Measurements from ENCODE around the gene WNT5B. TPM values are rescaled to one million over a fixed set of nuclear protein-coding genes. Genes with fewer than 3 reads are reported as not detected.
"Not testable (repeated sequence)": the region's sequence is repeated elsewhere in the genome, so short reads cannot be mapped to it uniquely, and the experiment has no call there.

The WNT5B gene
- total and polyA plus RNA-seq, 2 of the 4 experiments (the other 2 are of a cell fraction), result 83.7 to 102 TPM

- H4K20me1 ChIP-seq (ENCODE audit: insufficient read depth, low read length), result peaks cover 19% of the 10 kb centered on the region
- in situ Hi-C loops (cut with MboI; ENCODE audit: low sequenced_read_pairs) (loop anchor here (25.0 kb wide), 1 partner anchor 686 kb away; no protein-coding TSS in a partner anchor), dilution Hi-C loops (cut with HindIII; ENCODE audit: low sequenced_read_pairs, unreplicated experiment) (no loop called here), intact Hi-C loops (cut with micrococcal nuclease) (no loop called here)
- H2BK120ac ChIP-seq (ENCODE audit: low read depth, low read length), result no peak overlapping the region
- TF ChIP-seq RAD21 (IDR thresholded peaks at IDR 0.05; ENCODE audit: low read length) (no peak), ELK1 (IDR thresholded peaks at IDR 0.05; ENCODE audit: borderline replicate concordance, low read depth, low read length) (no peak), RFX5 (IDR thresholded peaks at IDR 0.05; ENCODE audit: low read depth, low read length) (no peak)
- H4K8ac ChIP-seq (ENCODE audit: low read depth in 2 of 2, low read length in 2 of 2), result no peak overlapping the region
- H3K4me1 ChIP-seq (ENCODE audit: control insufficient read depth, insufficient read depth, low read length), result peaks cover 2% of the 10 kb centered on the region; the same call in 1 of the 2 replicates
- peaks cover 20 to 63% of the 10 kb centered on the region in 2 experiments for H3K79me1 ChIP-seq (ENCODE audit: low read depth in 1 of 2, low read length in 2 of 2)
- H3K9ac ChIP-seq (ENCODE audit: low read depth, low read length), result no peak overlapping the region
- H4K5ac ChIP-seq (ENCODE audit: low read depth, low read length), result no peak overlapping the region
- CTCF ChIA-PET, result interaction anchor here (1.4 kb wide), 1 partner anchor 15 kb away, joined by 4 read pairs; no protein-coding TSS in a partner anchor
- WGBS, 2 experiments (ENCODE audit: extremely low coverage in 2 of 2, insufficient read length in 1 of 2), result no CpG with 5 or more reads among the region's 3 CpGs
- H3K27ac ChIP-seq (ENCODE audit: insufficient read depth, low read length), result no peak overlapping the region
- no peak overlapping the region for H2AK5ac ChIP-seq (ENCODE audit: low read depth, low read length)
- no peaks in the 10 kb centered on the region for H3K27me3 ChIP-seq (ENCODE audit: control insufficient read depth, insufficient read depth, low read length)
- H3K9me1 ChIP-seq (ENCODE audit: insufficient read depth, low read length), result peaks cover 3% of the 10 kb centered on the region; the same call in 1 of the 2 replicates
- no peak for ATAC-seq (ENCODE audit: low read depth)
- DNase-seq, result no peak
- no peak overlapping the region for H2BK20ac ChIP-seq (ENCODE audit: low read depth, low read length)
- no peak overlapping the region for H4K91ac ChIP-seq (ENCODE audit: insufficient read depth, low read depth, low read length)
- H2AFZ ChIP-seq (replicated peaks; ENCODE audit: low read length, poor library complexity), result no peak overlapping the region
- H2AK9ac ChIP-seq (replicated peaks; ENCODE audit: low read depth, low read length, poor library complexity), result no peak overlapping the region
- H2BK15ac ChIP-seq (ENCODE audit: low read depth, low read length), result no peak overlapping the region
- no peak overlapping the region for H3K4me3 ChIP-seq (ENCODE audit: insufficient read depth, low read depth, low read length)
- no peak overlapping the region for H3K23ac ChIP-seq (ENCODE audit: low read depth, low read length)
- no peak overlapping the region for H3K4ac ChIP-seq (ENCODE audit: low read depth, low read length)
- H2BK5ac ChIP-seq (ENCODE audit: low read depth, low read length, poor library complexity, severe bottlenecking), result no peak overlapping the region
- no peaks in the 10 kb centered on the region for H3K9me3 ChIP-seq (ENCODE audit: control insufficient read depth, insufficient read depth, low read length)
- H3K14ac ChIP-seq (replicated peaks; ENCODE audit: low read depth, low read length), result no peak overlapping the region
- no peaks in the 10 kb centered on the region for H3K36me3 ChIP-seq (ENCODE audit: control insufficient read depth, insufficient read depth, low read length)
- no peak overlapping the region for H3K4me2 ChIP-seq (ENCODE audit: low read depth, low read length)
- POLR2A ChIA-PET (ENCODE audit: unreplicated experiment), result no interaction called here
- BruUV-seq (replicated peaks), result no TSS peak
- H3K56ac ChIP-seq (ENCODE audit: extremely low read depth, insufficient read depth, low read length), result no peak overlapping the region
- H3K18ac ChIP-seq (ENCODE audit: low read depth, low read length), result no peak overlapping the region
These were observed 30.3 kb upstream of the WNT5B start for GRCh38 chr12:1598757-1599156.

GRCh38 chr12:1602706-1603105, 26.3 kb upstream of the WNT5B start:
- DNase-seq; H3K56ac ChIP-seq (ENCODE audit: extremely low read depth, insufficient read depth, low read length); H3K9me3 ChIP-seq (ENCODE audit: control insufficient read depth, insufficient read depth, low read length); in situ Hi-C loops (cut with MboI; ENCODE audit: low sequenced_read_pairs); H3K9ac ChIP-seq (ENCODE audit: low read depth, low read length); H3K36me3 ChIP-seq (ENCODE audit: control insufficient read depth, insufficient read depth, low read length); dilution Hi-C loops (cut with HindIII; ENCODE audit: low sequenced_read_pairs, unreplicated experiment); H3K14ac ChIP-seq (replicated peaks; ENCODE audit: low read depth, low read length); ATAC-seq (ENCODE audit: low read depth); H3K9me1 ChIP-seq (ENCODE audit: insufficient read depth, low read length); H4K8ac ChIP-seq (ENCODE audit: low read depth in 2 of 2, low read length in 2 of 2); H2BK5ac ChIP-seq (ENCODE audit: low read depth, low read length, poor library complexity, severe bottlenecking); H3K18ac ChIP-seq (ENCODE audit: low read depth, low read length); H3K23ac ChIP-seq (ENCODE audit: low read depth, low read length); H2BK120ac ChIP-seq (ENCODE audit: low read depth, low read length); H2BK20ac ChIP-seq (ENCODE audit: low read depth, low read length); H2AK5ac ChIP-seq (ENCODE audit: low read depth, low read length); H3K27me3 ChIP-seq (ENCODE audit: control insufficient read depth, insufficient read depth, low read length); H2AK9ac ChIP-seq (replicated peaks; ENCODE audit: low read depth, low read length, poor library complexity); H2BK15ac ChIP-seq (ENCODE audit: low read depth, low read length); H4K5ac ChIP-seq (ENCODE audit: low read depth, low read length); H3K4me1 ChIP-seq (ENCODE audit: control insufficient read depth, insufficient read depth, low read length); BruUV-seq (replicated peaks); H2AFZ ChIP-seq (replicated peaks; ENCODE audit: low read length, poor library complexity); H3K4me3 ChIP-seq (ENCODE audit: insufficient read depth, low read depth, low read length); H4K91ac ChIP-seq (ENCODE audit: insufficient read depth, low read depth, low read length); H3K4me2 ChIP-seq (ENCODE audit: low read depth, low read length); H3K27ac ChIP-seq (ENCODE audit: insufficient read depth, low read length); H3K4ac ChIP-seq (ENCODE audit: low read depth, low read length); intact Hi-C loops (cut with micrococcal nuclease); POLR2A ChIA-PET (ENCODE audit: unreplicated experiment): not testable (repeated sequence)
- CTCF ChIA-PET, result interaction anchor here (1.0 to 2.6 kb wide), 2 partner anchors 17 to 485 kb away, joined by 3 to 9 read pairs; no protein-coding TSS in a partner anchor
- 93% methylated on average over 3 of the region's 9 CpGs; no CpG with 5 or more reads in 1 of the 2 experiments for WGBS, 2 experiments (ENCODE audit: extremely low coverage in 2 of 2, insufficient read length in 1 of 2)
- Histone ChIP-seq H3K79me1 (ENCODE audit: low read depth in 1 of 2, low read length in 2 of 2) (peaks cover 13 to 77% of the 10 kb centered on the region in 2 experiments), H4K20me1 (ENCODE audit: insufficient read depth, low read length) (peaks cover 31% of the 10 kb centered on the region)
